22Rv1 (cell line): ENCODE data around the gene KCNMB4.

Experiments used
- H3K27ac ChIP-seq: fragments of 450-650 bp; 2 replicates; pipeline ENCODE4 v1.5.1; 2017
- ZFX ChIP-seq: fragments of 450-650 bp; IDR thresholded peaks from 2 replicates; pipeline ENCODE4 v1.6.1; 2017; ENCODE audit warnings: antibody characterized with exemption, borderline replicate concordance
- TF ChIP-seq, protein P1 (sequence below): fragments of 450-650 bp; IDR thresholded peaks from 2 replicates; pipeline ENCODE4 v1.5.1; 2017; ENCODE audit warnings: mild to moderate bottlenecking

The KCNMB4 gene

DNA sequence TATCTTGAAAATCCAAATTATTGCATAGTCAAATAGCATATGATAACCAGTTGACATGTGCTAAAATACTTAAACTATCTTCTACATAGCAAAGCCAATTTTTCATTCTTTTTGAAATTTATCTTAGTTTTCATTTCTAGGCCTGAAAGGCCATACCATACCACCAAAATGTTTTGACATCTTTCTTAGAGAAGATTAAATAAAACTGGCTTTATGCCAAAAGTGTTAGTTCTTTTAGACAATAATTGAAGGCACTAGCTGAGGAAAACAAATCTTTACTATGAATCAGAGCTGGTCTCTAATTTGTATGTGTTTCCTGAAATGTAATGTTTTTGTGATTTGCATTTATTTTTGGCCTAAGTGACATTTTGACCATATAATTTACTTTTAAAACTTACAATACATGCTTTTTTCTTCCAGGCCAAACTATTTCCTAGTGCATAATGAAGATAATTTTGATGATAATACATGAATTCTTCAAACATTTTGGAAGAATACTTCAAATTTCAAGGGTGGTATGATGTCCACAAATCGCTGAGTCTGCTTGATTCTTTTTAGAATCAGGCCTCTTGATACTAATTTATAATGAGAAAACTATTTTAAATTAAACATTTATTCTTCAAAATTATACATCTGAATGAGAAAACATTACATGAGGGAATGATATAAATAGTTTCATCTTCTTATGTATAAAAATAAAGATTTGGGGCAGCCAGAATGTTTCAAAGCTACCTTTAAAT is 6.5 kb upstream of the KCNMB4 start:
- no peak overlapping the region for H3K27ac ChIP-seq
- no peak for TF ChIP-seq ZFX
- TF ChIP-seq, protein P1, sequence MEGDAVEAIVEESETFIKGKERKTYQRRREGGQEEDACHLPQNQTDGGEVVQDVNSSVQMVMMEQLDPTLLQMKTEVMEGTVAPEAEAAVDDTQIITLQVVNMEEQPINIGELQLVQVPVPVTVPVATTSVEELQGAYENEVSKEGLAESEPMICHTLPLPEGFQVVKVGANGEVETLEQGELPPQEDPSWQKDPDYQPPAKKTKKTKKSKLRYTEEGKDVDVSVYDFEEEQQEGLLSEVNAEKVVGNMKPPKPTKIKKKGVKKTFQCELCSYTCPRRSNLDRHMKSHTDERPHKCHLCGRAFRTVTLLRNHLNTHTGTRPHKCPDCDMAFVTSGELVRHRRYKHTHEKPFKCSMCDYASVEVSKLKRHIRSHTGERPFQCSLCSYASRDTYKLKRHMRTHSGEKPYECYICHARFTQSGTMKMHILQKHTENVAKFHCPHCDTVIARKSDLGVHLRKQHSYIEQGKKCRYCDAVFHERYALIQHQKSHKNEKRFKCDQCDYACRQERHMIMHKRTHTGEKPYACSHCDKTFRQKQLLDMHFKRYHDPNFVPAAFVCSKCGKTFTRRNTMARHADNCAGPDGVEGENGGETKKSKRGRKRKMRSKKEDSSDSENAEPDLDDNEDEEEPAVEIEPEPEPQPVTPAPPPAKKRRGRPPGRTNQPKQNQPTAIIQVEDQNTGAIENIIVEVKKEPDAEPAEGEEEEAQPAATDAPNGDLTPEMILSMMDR, result no peak

DNA sequence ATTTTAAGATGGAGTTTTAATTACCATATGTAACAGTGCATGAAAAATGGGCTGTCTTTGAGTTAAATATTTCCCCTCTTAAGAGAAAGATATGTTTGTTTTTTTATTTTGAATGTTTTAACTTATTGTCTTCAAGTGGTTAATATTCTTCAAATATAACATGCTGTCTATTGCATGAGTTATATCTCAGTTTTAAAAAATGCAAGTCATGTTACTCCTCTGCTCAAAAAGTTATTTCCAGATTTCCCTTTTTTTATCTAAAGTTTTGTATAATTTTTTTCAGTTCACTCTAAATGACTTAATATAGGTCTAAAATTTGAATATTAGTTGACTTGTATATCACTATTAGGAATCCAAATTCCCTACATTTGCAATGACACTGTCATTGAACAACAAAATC is 5.9 kb upstream of the KCNMB4 start:
- TF ChIP-seq, protein P1, result no peak
- TF ChIP-seq ZFX, result no peak
- H3K27ac ChIP-seq, result no peak overlapping the region

DNA sequence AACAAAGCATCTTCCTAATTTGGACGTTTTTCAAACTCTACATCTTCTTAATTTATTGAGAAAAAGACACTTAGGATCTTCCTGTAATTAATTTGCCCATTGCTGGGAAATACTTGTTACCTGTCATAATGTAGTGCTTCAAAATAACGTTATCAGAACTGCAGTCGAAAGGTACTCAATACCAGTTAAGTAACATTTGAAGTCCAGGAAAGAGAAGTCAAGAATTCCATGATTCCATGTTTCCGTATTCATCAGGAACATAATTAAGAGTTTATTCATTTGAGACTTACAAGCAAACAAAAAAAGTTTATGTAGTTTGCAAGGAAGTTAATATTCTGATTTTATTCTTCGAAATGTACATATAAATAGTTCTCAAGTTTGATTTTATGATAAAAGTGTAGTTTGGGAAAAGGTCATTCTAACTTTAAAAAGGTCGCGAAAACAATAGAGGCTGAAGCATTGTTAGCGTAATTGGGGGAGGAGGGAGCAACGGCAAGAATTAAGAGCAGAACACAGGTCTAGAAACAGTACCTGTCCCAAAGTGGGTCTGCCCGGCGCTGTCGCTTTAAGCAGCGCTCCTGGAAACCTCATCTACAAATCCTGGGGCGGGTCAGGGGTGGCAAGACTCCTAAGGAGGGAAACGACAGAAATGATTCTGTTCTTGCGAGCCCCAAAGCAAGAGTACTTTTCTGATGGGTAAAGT is 1.2 kb upstream of the KCNMB4 start:
- TF ChIP-seq ZFX, result no peak
- TF ChIP-seq, protein P1, result no peak

GRCh38 chr12:70365398-70365647 is 767 bp upstream of the KCNMB4 start:
- peak overlapping the region; percentile 67 for H3K27ac ChIP-seq
- TF ChIP-seq, protein P1, result no peak
- TF ChIP-seq ZFX, result no peak

More for the DNA sequence above, 1.2 kb upstream of the KCNMB4 start:
- H3K27ac ChIP-seq, result peak overlapping the region; percentile 67

- H3K27ac ChIP-seq, result peak overlapping the region; percentile 67
- TF ChIP-seq, protein P1, result peak; percentile 12; the same call in 1 of the 2 replicates
- TF ChIP-seq ZFX, result no peak
These were observed 629 bp downstream of the KCNMB4 start for GRCh38 chr12:70366581-70367257.

DNA sequence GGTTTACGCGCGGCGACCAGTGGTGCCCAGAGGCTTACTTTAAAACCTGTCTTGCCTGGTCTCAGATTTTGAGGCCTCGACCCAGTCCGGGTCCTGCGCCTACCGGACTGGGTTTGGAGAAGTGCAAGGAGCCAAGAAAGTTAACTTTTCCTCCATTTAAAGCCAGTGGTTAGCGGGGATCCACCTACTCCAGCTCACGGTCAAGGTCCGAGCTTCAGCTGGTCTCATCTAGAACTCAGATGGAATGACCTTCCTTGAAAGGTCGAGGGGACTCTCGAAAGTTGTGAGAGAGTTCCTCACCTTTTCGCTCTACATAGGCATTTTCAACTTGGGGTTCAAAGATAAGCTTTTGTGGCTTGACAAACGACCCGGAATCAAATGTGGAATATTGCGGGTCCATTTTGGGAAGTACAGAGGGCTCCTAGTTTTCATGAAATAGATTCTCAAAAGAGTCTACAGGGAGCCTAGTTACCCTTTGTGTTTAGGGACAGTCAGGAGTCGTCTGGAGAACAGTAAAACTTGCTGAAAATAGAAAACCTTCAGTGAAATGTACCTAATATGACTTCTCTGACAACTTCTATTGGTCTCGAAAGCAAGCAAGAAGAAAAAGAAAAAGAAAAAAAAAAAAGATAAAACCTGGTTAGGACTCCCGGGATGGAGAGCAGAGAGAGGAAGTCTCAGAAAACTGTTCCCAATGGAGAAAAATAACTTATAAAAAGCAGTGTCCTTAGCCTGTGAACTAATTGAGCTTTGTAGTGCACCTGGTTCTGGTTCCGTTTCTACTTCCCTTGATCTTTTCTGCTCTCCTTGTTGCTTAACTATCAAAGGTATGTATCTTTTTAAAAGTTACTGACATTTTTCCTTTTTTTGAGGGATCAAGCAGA is 1.4 kb downstream of the KCNMB4 start:
- H3K27ac ChIP-seq, result no peak overlapping the region

More for the DNA sequence above, 1.4 kb downstream of the KCNMB4 start:
- no peak for TF ChIP-seq ZFX
- TF ChIP-seq, protein P1, result no peak
